ENCODE measurements around the gene OBSCN.

OBSCN gene

GRCh38 chr1:228259368-228259894 is 51.6 kb downstream of the OBSCN start:
- TF ChIP-seq, protein P1, sequence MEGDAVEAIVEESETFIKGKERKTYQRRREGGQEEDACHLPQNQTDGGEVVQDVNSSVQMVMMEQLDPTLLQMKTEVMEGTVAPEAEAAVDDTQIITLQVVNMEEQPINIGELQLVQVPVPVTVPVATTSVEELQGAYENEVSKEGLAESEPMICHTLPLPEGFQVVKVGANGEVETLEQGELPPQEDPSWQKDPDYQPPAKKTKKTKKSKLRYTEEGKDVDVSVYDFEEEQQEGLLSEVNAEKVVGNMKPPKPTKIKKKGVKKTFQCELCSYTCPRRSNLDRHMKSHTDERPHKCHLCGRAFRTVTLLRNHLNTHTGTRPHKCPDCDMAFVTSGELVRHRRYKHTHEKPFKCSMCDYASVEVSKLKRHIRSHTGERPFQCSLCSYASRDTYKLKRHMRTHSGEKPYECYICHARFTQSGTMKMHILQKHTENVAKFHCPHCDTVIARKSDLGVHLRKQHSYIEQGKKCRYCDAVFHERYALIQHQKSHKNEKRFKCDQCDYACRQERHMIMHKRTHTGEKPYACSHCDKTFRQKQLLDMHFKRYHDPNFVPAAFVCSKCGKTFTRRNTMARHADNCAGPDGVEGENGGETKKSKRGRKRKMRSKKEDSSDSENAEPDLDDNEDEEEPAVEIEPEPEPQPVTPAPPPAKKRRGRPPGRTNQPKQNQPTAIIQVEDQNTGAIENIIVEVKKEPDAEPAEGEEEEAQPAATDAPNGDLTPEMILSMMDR (IDR thresholded peaks at IDR 0.05), result no peak

GRCh38 chr1:228259951-228260350 is 52.1 kb downstream of the OBSCN start:
- TF ChIP-seq, protein P1 (IDR thresholded peaks at IDR 0.05), result no peak

- TF ChIP-seq, protein P1 (IDR thresholded peaks at IDR 0.05), result no peak
These were observed 53.9 kb downstream of the OBSCN start for GRCh38 chr1:228261706-228262105.

DNA sequence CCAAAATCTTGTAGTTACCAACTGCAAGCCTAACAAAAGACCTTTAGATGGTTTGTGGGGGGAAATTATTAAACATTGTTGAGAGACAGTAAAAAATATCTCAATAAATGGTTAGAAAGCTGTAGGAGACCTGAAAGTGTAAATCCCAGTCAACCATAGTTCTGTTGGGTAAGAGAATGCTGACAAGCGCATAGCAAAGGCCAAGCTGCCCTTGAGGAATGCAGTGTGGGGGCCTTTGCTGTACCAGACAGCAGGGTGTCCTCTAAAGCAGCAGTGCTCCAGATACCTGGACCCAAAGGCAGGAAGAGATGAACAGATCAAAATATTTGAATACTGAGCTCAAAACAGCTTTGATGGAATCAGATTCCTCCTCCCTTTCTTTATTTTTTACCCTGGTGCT is 54.6 kb downstream of the OBSCN start:
- TF ChIP-seq, protein P1 (IDR thresholded peaks at IDR 0.05), result no peak

DNA sequence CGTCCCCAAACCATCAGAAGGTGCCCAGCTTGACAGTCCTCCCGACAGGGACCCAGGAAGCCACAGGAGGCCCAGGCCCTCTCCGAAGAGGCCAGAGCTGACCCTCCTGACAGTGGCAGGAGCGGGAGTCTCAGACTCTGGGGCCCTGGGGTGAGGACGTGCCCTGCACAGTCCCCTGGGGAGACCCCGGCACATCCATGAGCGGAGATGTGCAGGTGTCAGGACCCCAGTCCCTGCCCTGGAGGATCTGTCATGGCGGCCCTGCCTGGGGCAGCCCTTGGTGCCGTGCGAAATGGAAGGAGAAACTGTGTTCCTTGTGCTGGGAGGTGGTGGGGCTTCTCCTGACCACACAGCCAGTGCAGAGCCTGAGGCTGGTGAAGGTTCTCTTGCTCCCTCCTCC is 55.8 kb downstream of the OBSCN start:
- TF ChIP-seq, protein P1 (IDR thresholded peaks at IDR 0.05), result no peak

DNA sequence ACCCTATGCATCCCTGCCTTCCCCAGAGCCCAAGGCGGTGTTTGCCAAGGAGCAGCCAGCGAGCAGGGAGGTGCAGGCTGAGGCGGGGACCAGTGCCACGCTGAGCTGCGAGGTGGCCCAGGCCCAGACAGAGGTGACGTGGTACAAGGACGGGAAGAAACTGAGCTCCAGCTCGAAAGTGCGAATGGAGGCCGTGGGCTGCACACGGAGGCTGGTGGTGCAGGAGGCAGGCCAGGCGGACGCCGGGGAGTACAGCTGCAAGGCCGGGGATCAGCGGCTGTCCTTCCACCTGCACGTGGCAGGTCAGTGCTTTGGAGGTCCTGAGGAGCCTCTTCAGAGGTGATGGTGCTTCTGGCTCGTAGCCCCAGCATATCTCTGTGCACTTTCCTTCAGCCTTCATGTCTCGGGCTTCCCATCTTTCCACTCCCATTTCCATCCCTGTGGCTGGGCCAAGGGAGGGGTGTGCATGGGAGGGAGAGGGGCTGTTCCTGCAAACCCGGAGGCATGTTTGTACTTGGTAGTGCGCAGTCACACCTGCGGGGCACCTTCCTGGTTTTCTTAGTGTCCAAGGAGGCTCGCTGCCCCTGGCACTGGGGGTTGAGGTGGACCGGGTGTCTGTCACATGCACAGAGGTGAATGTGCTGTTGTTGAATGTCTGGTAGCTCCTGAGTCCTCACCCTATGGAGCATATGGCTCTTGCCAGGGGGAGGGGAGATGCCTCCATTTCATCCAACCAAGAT is 56.4 kb downstream of the OBSCN start:
- TF ChIP-seq, protein P1 (IDR thresholded peaks at IDR 0.05), result no peak

- TF ChIP-seq, protein P1 (IDR thresholded peaks at IDR 0.05), result peak; percentile 53
These were observed 57.3 kb downstream of the OBSCN start for GRCh38 chr1:228265167-228265566.

Measured in LNCAP (cell line).